Mucosa of descending colon (tissue), 3 donors: ENCODE data around the gene HOXD12. TPM values are rescaled to one million over a fixed set of nuclear protein-coding genes. Genes with fewer than 3 reads are reported as not detected.

Source experiments
- ATAC-seq: fragments of 200-7000 bp; cut with Tn5 transposase; one replicate; pipeline ENCODE4 v1.9.1; 2020; ENCODE audit warnings: mild to moderate bottlenecking, moderate library complexity
- DNase-seq, 3 donors: peaks; one replicate each; pipeline ENCODE4 v3.0.0-alpha.2; 2020
- H3K36me3 ChIP-seq: fragments of 200-600 bp; one replicate; pipeline ENCODE4 v1.8.0; 2021; ENCODE audit warnings: low read depth, mild to moderate bottlenecking
- H3K4me1 ChIP-seq: fragments of 200-600 bp; one replicate; pipeline ENCODE4 v1.8.0; 2021; ENCODE audit warnings: low read depth, mild to moderate bottlenecking
- H3K4me3 ChIP-seq: fragments of 200-600 bp; one replicate; pipeline ENCODE4 v1.8.0; 2021; ENCODE audit warnings: mild to moderate bottlenecking
- H3K9me3 ChIP-seq: fragments of 200-600 bp; one replicate; pipeline ENCODE4 v1.8.0; 2021; ENCODE audit warnings: mild to moderate bottlenecking
- CTCF ChIP-seq: fragments of 200-600 bp; IDR thresholded peaks from one replicate; pipeline ENCODE4 v1.8.0; 2022; ENCODE audit warnings: antibody characterized with exemption, mild to moderate bottlenecking
- intact Hi-C, 2 donors: fragments of 100-400 bp; cut with DNase I in 1 of 2; cut with micrococcal nuclease in 1 of 2; formaldehyde crosslinking; loops; one replicate each; pipeline versions ENCODE4 v1.11.0 to v1.11.1; 2022; cut with DNase I, micrococcal nuclease
- total RNA-seq, 3 donors: library from RNA; stranded (reverse); fragmentation: NEBNext Ultra II Directional in 2 of 3; extraction: Animal tissue kit (Norgen Biotek cat#: 25700) in 2 of 3; gene quantifications; one replicate each; pipeline versions ENCODE4 v1.2.1 to v1.2.4, GENCODE V29; 2021 to 2023
- donor health status: DM: no; HTN: no; CAD: no; lungs with moderate emphysema.
- donor health status: DM: no; HTN: no; CAD: no.
- donor health status: DM: no; HTN: yes; CAD: no.

HOXD12 gene
- total RNA-seq, 3 donors from 2014 or later: not detected

GRCh38 chr2:176117823-176118371 is 18.3 kb downstream of the HOXD12 start:
- intact Hi-C loops: no loop called here
- peaks cover 9% of the 10 kb centered on the region for H3K4me1 ChIP-seq
- no peak for ATAC-seq
- H3K4me3 ChIP-seq: no peak overlapping the region
- DNase-seq: peak in 1 of 3 donors; percentile 23
- TF ChIP-seq CTCF: no peak
- H3K36me3 ChIP-seq: no peaks in the 10 kb centered on the region
- H3K9me3 ChIP-seq: no peaks in the 10 kb centered on the region

- peak in 2 of 3 donors; percentile 46 to 78 for DNase-seq
- ATAC-seq: no peak
- TF ChIP-seq CTCF: peak; percentile 21
- Histone ChIP-seq H3K9me3 (no peaks in the 10 kb centered on the region), H3K4me1 (peaks cover 9% of the 10 kb centered on the region), H3K36me3 (no peaks in the 10 kb centered on the region), H3K4me3 (no peak overlapping the region)
- intact Hi-C loops: no loop called here
These were observed 19.2 kb downstream of the HOXD12 start for GRCh38 chr2:176118601-176119339.

- Histone ChIP-seq H3K9me3 (no peaks in the 10 kb centered on the region), H3K4me3 (no peak overlapping the region), H3K4me1 (peaks cover 9% of the 10 kb centered on the region), H3K36me3 (no peaks in the 10 kb centered on the region)
- DNase-seq: peak in 1 of 3 donors; percentile 18
- no peak for TF ChIP-seq CTCF
- no peak for ATAC-seq
- intact Hi-C loops: loop anchor here in 1 of 2 donors (10.0 kb wide), 2 partner anchors 694 to 1024 kb away; no protein-coding TSS in a partner anchor
These were observed 21.0 kb downstream of the HOXD12 start for GRCh38 chr2:176120364-176121189.

- no peaks in the 10 kb centered on the region for H3K36me3 ChIP-seq
- no peak for TF ChIP-seq CTCF
- DNase-seq (peak in 1 of 3 donors; percentile 30), ATAC-seq (no peak)
- no peaks in the 10 kb centered on the region for H3K9me3 ChIP-seq
- peaks cover 6% of the 10 kb centered on the region for H3K4me1 ChIP-seq
- intact Hi-C loops: loop anchor here in 1 of 2 donors (10.0 kb wide), 2 partner anchors 693 to 1023 kb away; no protein-coding TSS in a partner anchor
- H3K4me3 ChIP-seq: no peak overlapping the region
These were observed 21.8 kb downstream of the HOXD12 start for GRCh38 chr2:176121190-176122051.
